Fibroblast of skin of back (primary cell): Measurements from ENCODE around the gene ORMDL2.
"Not testable (repeated sequence)": the region's sequence is repeated elsewhere in the genome, so short reads cannot be mapped to it uniquely, and the experiment has no call there.

ENCODE experiments used
- DNase-seq: peaks from one replicate; pipeline ENCODE4 v3.0.0-alpha.2; 2013

Gene ORMDL2

DNA sequence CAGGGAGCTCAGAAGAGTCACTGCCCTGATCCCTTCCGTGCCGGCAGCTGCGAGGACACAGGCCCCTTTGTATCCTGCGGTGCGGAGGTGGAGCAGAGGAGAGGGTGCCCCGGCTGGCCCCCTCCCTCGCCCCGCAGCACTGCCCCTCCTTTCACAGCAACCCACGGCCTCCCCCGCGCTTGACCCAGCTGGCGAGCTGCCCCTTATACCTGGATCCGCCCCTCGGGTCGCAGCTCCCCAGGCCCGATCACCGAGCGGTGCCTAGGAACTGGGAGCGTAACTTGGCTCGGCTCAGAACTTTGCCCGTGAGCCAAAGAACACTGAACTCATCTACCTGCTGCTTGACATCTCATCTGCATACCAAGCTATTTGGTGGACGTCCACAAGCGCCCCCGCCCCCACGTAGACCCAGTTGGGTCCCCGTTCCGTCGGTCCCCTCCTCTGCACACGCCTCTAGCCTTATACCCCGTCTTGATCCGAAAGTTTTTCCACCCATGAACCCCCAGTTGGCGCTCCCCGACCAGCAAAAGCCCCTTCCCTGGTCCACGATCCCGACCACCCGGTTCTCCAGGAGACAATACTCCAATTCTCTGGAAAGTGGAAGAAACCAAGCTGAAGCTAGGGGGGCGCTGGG is 12.2 kb downstream of the ORMDL2 start:
- DNase-seq: no peak

DNA sequence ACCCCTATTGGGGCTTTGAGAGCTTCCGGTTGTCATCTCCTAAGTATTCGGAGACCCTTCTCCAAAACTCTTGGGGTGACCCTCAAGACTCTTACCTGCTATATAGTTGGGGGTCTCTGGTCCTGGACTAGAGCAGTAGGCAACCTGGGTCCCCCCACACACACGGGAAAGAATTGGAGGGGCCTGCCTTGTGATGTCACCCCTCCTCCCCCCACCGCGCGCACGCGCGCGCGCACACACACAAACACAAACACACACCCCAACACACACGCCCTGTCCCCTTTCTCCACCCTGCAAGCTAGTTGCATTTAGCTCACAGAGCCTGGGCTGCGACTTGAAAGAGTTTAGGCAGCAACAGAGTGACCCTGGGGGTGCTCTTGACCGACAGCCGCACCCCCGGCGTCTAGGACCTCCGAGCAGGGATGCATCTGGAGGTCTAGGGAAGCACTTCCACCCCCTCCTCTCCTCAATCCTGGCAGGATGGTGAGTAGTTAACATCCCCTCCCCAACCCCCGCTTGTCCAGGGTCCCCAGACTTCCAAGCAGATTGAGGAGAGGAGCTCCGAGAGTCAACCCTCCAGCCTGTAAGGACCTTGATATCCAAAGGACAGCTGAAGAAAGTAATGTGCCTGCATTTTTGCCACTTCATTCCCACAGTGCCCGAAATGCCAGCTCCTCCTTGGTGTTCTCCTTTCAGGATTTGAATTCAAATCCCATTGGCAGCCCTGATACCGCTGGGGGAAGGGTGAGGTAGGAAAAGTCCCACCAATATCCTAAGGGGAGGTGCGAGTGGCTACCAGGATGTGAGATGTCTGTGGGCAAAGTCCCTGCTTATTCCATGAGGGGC is 13.0 kb downstream of the ORMDL2 start:
- peak; percentile 53 for DNase-seq

DNA sequence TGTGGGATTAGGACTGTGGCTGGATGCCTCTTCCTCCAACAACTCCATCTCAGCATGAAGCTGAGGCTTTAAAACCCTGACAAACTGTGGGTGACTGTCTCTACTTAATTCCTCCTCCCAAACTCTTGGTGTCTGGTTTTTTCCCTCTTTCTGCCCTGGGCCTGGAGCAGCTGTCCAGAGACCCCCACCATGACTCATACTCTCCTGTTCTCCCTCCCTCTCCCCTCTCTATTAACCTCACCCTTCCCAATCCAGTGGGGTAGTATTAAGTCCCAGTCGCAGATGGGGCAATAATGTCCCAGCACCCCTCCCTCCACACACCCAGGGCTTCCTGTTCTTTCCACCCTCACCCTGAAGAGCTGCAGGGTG is 13.6 kb downstream of the ORMDL2 start:
- DNase-seq: no peak

DNA sequence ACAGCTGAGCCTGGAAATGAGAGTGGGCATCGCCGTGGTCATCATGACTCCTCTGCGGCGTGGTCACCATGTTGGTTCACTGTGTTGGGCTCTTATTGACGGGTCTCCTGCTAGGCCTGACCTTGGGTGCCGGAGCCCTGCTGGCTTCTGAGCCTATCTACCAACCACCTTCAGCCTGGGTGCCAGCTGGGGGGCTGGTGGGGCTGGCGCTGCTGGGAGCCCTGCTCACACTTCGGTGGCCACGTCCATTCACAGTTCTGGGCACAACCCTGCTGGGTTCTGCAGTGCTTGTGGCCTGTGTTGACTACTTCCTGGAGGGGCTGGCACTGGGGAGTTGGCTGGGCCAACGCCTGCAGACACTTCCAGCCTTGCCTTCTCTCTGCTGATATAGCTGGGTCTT is 15.2 kb downstream of the ORMDL2 start:
- no peak for DNase-seq

DNA sequence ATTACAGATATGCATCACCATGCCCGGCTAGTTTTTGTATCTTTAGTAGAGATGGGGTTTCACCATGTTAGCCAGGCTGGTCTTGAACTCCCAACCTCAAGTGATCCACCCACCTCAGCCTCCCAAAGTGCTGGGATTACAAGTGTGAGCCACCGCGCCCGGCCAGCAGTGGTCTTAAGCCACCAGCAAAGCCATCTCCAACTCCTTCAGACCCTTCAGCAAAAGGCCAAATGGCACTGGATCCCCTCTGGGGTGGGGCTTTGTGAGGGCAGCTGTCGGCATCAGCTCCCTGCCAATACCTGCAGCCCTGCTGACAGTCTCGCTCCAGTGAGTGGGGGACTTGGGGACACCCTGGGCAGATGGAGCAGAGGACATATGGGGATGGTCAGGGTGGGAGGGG is 16.6 kb downstream of the ORMDL2 start:
- DNase-seq: not testable (repeated sequence)

DNA sequence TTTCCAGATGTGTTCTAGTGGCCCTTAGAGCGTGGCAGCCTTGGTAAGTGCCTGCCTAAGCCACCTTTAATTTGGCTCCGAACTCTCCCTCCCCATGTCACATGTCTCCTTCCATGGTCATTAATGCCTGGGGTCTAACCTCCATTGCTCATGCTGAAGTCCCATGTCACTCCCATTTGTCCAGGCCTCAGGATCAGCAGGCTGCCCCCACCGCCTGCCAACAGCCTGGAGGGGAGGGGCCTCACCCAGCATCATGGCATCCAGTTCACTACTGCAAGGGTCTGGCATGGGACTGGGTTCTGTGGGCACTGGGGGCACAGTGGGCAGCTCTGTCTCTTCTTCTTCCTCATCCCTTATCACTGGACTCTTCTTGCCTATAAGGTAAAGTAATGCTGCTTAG is 20.5 kb downstream of the ORMDL2 start:
- no peak for DNase-seq

DNA sequence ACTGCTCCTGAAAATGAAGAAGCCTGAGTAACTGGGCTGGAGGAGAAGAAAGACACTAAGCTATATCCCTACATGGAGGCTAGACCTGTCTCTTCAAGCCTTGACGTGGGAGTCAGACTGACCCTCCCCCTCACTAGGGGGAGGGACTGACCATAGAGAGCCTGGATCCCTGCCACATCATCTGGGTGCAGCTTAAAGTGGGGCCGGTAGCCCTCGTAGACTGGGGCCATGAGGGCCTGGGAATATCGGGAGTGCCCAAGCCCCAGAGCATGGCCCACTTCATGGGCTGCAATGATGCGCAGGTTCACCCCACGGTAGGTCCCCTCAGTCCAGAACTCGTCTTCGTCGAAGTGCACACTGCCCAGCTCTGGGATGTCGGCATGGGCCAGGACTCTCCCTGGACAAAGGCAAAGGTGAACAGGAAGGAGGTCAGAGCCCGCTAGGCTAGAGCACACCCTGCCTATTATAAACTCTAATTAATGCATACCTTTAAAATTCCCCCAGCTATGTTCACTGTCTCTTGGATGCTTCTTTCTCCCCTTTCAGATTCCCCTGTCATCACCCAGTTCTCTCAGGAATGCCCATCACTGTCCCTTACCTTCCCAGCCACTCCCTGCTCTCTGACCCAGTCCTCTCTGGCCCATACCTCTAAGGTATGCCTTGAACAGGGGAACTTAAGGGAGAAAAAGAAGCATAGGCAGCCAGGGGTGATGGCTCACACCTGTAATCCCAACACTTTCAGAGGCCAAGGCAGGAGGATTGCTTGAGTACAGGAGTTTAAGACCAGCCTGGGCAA is 21.7 kb downstream of the ORMDL2 start:
- no peak for DNase-seq

DNA sequence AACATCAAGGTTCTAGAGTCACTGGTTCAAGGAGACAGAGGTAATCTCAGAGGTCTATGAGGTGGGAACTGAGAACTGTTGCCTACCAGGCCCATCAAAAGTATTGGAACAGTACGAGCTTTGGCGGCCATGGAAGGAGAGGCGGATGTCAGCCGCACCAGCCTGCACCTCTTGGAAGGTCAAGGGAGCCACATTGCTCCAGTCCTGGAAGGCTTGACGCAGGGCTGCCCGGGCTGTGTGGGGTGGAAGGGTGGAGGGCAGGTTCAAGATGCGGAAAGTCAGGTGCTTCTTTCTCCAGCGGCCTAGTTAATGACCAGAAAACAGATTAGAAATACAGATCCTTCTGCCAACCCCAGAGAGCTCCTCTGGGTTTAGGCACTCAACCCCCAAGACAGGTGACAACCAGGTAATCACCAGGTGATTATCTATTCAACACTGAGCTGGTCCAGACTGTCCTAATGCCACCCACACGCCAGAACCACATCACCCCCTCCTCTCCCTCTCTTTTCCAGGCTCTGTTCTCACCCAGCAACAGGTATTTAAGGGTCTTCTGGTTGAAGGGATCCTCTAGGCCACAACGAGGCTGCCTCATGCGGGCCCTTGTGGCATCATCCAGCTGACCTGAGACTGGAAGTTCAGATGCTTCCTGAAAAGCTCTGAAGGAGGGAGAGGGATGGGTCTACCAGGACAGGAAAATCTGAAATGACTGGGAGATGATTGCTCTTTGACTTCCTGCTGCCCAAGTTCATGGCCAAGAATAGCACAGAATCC is 22.9 kb downstream of the ORMDL2 start:
- DNase-seq: no peak

DNA sequence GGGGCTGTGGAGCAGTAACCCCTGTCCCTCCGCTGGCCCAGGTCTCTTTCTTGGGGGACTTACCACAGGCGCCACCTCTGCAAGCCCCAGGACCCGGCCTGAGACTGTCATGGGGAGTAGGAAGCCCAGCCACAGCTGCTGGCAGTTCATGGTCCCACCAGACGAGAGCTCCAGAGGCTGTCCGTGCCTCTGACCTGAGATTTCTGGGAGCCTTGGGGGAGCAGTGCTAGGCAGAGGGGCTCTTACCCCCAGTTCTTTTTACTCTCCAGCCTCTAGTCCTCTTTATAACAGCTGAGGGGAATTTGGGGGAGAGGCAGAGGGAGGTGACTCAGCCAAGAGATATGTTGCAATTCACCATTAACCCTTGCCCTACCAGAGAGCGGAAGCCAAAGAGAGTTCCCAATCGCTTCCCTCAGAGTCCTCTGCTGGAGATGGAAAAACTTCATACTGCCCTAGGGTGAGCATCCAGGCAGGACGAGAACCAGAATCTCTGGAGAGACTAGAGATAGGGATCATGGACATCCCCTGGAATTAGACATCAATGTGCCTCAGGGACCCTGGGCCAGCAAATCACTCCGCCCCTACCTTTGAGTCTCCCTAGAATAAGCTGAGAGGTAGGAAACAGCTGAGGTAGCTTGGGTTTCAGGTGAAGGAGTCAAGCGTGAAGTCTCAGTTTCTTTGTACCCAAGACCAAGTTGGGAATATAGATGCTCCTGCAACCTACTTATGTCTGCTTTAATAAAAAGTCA is 25.0 kb downstream of the ORMDL2 start, which contains the start of gene MMP19:
Gene MMP19 (minus strand): TSS at position 256 of the 749 bp plus-strand sequence. CDS start 106 bp downstream, at position 150.
- peak; percentile 84 for DNase-seq

DNA sequence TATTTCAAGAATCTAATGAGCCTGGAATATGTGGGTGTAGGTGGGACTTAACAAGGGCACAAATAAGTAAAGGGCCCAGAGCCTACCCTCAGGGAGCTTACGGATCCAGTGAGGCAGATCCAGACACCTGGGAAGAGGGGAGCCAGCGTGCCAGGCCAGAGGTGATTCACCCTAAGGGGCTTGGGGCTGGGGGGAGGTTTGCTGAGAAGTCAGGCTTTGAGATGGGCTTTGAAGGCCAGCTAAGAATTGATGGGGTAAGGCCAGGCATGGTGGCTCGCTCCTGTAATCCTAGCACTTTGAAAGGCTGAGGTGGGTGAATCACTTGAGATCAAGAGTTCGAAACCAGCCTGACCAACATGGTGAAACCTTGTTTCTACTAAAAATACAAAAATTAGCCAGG is 25.6 kb downstream of the ORMDL2 start:
- DNase-seq: no peak

DNA sequence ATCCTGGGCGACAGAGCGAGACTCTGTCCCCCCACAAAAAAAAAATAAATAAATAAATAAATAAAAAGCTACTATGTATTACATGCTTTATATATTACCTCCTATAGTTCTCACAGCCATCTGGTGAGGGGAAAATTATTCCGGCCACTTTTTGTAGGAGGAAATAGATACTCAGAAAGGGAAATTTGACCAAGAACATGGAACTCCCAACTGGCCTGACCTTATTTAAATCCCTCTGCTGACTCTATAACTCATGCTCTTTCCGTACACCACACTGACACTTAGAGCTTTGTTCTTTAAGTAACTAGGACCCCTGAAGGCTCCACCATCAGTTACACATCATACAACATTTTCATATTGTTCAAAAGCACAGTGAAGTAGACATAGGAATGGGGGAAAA is 27.1 kb downstream of the ORMDL2 start:
- DNase-seq: no peak

DNA sequence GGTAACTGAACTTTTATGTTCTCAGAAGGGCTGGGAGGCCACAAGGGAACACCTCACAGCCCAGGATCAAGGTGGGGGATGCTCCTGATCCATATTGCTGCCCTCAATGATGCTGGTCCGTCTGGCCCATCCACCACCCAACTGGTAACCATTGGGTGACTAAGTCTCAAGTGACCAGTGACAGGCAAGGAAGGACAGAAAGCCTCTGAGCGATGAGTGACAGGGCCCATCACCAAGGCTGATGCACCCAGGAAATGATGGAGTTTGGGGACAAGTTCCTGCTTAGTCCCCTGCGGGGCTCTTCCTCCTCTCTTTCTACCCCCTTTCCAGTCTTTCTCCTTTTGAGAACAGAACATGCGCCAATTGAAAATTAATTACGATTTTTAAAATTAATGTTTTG is 27.5 kb downstream of the ORMDL2 start:
- no peak for DNase-seq

DNA sequence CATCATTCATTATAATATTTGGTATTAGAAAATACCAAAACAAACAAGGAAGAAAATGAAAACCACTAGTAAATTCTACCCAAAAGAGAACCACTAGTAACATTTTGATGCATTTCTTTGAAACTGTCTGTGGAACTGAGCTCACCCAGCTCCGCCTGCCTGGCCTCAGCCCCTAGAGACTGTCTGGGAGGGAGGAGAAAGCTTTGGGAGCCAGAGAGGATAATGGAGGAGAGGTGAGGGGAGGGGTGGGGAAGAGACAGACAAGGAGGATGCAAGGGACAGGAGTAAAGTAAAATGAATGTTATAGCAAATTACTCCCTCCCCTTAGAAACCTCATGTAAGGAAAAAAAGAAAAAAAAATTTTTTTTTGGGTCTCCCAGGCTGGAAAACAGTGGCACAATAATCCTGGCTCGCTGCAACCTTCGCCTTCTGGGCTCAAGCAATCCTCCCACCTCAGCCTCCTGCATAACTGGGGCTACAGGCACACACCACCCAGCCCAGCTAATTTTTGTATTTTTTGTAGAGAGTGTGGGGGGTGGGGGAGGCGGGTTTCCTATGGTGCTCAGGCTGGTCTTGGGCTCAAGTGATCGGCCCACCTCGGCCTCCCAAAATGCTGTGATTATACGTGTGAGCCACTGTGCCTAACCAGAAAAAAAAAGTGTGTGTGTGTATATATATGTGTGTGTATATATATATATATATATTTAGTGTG is 28.1 kb downstream of the ORMDL2 start:
- peak; percentile 41 for DNase-seq

DNA sequence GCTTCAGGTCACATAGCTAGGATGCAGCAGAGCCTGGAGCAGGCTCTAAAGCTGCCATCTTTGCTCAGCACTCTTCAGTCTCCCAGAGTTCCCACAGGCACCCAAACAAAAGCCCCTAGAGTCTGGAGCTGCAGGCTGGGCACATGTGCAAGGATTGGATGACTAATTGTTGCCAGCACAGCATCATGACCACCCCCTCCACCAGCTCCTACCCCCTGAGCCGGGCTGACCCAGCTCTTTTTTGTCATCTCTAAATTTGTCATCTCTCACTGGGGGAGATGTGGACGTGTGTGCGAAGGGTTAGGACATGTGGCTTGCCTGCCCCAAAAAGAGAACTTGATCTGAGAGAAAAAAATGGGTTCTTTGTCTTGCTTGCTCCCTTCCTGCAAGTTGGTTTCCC is 29.2 kb downstream of the ORMDL2 start:
- DNase-seq: peak; percentile 93

DNA sequence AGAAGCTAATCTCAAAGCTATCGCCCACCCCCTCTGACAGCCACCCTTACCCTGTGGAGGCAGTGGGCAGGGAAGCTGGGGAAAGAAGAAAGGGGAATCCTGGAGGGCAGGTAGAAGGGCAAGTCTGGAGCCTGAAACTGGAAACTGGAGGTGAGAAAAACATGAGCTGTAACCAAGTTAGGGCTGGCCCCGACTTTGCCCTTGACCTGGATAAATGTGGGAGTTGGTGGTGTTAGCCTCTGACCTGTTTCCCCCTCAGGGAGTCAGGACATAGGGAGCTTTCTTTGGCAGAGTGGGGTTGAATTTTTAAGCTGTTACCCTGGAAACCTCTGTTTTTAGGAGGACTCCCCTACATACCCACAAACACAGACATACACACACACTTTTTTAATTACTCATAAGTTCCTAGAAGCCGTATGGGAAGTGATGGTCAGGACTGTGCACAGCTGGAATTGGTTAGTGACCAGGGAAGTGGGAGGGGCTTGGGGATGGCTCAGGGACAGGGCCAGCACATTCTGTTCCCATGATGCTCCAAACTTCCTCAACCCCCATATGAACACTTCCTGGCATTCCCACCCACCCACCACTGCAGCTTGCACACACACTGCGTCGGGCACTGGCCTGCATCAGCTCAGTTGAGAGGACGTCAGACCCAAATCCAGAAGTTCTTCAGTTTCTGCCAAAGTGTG is 29.9 kb downstream of the ORMDL2 start:
- DNase-seq: peak; percentile 99

DNA sequence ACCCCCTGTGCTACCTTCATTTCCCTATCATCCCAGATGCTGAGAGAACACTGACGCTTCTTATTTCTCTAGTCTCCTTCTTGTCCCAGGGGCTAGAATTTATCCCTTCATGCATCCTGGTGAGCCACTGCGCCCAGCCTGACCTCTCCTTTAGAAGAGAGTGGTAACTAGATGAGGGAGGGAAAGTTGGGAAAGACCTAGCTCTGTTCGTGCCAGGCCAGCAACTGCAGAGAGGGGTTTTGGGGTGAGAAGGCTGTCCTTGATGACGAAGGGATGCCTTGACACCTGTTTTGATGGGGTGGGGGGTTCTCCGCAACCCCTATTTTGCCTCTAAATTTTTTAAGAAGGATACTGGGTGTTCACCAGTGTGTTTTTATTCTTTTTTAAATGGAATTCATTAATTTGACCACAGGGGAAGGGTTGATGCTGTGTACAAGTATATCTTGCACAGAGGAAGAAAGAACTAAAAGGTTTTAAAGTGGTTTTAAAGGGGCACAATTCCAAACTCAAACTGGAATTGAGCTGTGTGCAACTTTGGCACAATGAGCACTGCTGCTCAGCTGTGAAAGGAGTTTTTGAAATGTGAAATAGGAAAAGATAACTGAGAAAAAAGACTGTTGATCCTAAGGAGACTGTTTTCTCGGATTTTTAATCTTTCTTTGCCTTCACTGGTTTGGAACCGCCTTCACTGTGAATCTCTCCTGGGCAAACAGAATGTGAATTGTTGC is 31.9 kb downstream of the ORMDL2 start:
- no peak for DNase-seq

DNA sequence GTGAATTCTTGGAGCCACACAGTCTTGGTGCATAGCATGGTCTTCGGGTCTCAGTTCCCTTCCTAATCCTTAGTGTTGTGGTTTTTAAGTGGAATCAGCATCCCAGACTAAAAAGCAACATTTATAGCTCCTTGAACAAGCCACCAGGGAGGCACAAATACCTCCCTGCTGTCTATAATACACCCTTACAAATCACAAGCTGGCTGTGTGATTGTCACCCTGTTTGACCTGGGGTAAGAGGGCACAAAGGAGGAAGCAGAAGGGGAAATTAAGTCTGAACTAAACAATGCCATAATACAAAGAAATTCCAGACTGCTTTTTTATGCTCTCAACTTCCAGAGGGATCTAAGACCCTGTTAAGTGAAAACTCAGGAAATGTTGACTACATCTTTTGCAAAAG is 32.6 kb downstream of the ORMDL2 start:
- DNase-seq: peak; percentile 47

DNA sequence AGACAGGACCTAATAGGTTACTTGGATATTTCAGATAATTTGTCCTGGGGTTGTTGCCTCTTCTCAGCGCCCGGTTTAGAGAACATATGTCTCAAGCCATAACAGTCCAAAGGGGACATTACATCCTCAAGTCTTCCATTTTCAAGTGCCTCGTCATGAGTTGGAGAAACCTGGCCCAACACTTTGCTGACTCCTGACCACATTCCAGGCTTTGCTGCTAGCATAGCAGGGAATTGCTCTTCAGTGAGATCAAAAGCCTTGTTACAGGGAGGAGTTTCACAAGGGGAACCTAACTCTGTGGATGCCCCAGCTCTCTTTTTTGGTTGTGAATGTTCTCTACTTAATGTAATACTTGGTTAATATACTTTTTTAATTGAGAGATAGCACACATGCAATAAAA is 33.1 kb downstream of the ORMDL2 start:
- DNase-seq: peak; percentile 47

DNA sequence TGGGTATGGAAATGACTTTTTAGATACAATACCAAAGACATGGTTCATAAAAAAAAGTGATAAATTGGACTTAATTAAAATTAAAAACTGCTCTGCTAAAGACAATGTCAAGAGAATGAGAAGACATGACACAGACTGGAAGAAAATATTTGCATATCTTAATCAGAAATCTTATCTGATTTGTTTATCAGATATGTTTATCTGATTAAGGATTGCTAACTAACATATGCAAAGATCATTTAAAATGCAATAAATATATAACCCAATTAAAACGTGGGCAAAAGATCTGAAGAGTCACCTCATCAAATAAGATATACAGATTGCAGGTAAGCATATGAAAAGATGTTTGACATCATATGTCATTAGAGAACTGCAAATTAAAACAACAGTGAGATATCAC is 34.9 kb downstream of the ORMDL2 start:
- DNase-seq: no peak

DNA sequence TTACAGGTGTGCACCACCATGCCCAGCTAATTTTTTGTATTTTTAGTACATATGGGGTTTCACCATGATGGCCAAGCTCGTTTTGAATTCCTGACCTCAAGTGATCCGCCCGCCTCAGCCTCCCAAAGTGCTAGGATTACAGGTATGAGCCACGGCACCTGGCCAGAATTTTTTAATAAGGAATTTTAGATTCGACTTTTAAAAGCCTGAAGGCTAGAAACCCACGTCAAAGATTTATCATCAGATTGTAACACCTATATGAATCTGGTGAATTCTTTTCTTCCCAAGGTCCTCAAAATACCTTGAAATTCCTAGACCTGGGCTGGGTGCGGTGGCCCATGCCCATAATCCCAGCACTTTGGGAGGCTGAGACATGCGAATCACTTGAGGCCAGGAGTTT is 43.6 kb downstream of the ORMDL2 start:
- no peak for DNase-seq
